ENCODE data around the gene CA9.

Gene CA9

GRCh38 chr9:35705372-35705771 lies 31.6 kb downstream of the CA9 start:
- TF ChIP-seq L3MBTL2 (conservative IDR thresholded peaks at IDR 0.05) (no peak), ARNT (IDR thresholded peaks at IDR 0.05) (no peak), LEF1 (IDR thresholded peaks at IDR 0.05; ENCODE audit: borderline replicate concordance) (no peak), TARDBP (IDR thresholded peaks at IDR 0.05) (no peak), HDGF (IDR thresholded peaks at IDR 0.05; ENCODE audit: borderline replicate concordance) (no peak)
- ChIA-PET CTCF (interaction anchor here (1.0 kb wide), 1 partner anchor 9 kb away, joined by 11 read pairs; no protein-coding TSS in a partner anchor), POLR2A (no interaction called here)

GRCh38 chr9:35705836-35706430 lies 32.2 kb downstream of the CA9 start:
- ChIA-PET CTCF (no interaction called here), POLR2A (no interaction called here)
- DNase-seq (ENCODE audit: extremely low spot score): no peak
- TF ChIP-seq BHLHE40 (IDR thresholded peaks at IDR 0.05; ENCODE audit: borderline replicate concordance) (no peak), ZNF384 (IDR thresholded peaks at IDR 0.05) (no peak), HDGF (IDR thresholded peaks at IDR 0.05; ENCODE audit: borderline replicate concordance) (no peak), TARDBP (IDR thresholded peaks at IDR 0.05) (no peak), L3MBTL2 (conservative IDR thresholded peaks at IDR 0.05) (no peak), LEF1 (IDR thresholded peaks at IDR 0.05; ENCODE audit: borderline replicate concordance) (no peak), FOXA1 (IDR thresholded peaks at IDR 0.05) (no peak), NFRKB (IDR thresholded peaks at IDR 0.05) (no peak), PKNOX1 (IDR thresholded peaks at IDR 0.05) (no peak), FOXK2 (IDR thresholded peaks at IDR 0.05) (no peak), CTBP1 (IDR thresholded peaks at IDR 0.05; ENCODE audit: borderline replicate concordance) (no peak), ARNT (IDR thresholded peaks at IDR 0.05) (no peak), SP1 (IDR thresholded peaks at IDR 0.05) (no peak), FOXM1 (IDR thresholded peaks at IDR 0.05; ENCODE audit: borderline replicate concordance) (no peak), SUZ12 (IDR thresholded peaks at IDR 0.05) (no peak), ELF4 (IDR thresholded peaks at IDR 0.05) (no peak)

More at GRCh38 chr9:35705372-35705771, 31.6 kb downstream of the CA9 start:
- DNase-seq (ENCODE audit: extremely low spot score): no peak

- DNase-seq (ENCODE audit: extremely low spot score): no peak
- POLR2A ChIA-PET: no interaction called here
- TF ChIP-seq ZNF384 (IDR thresholded peaks at IDR 0.05): no peak
- no peak for TF ChIP-seq PKNOX1 (IDR thresholded peaks at IDR 0.05)
- TF ChIP-seq NFRKB (IDR thresholded peaks at IDR 0.05): no peak
- TF ChIP-seq BHLHE40 (IDR thresholded peaks at IDR 0.05; ENCODE audit: borderline replicate concordance): no peak
- TF ChIP-seq ARNT (IDR thresholded peaks at IDR 0.05): no peak
- TF ChIP-seq L3MBTL2 (conservative IDR thresholded peaks at IDR 0.05): no peak
- TF ChIP-seq FOXM1 (IDR thresholded peaks at IDR 0.05; ENCODE audit: borderline replicate concordance): no peak
- no peak for TF ChIP-seq ELF4 (IDR thresholded peaks at IDR 0.05)
- no peak for TF ChIP-seq LEF1 (IDR thresholded peaks at IDR 0.05; ENCODE audit: borderline replicate concordance)
- TF ChIP-seq FOXK2 (IDR thresholded peaks at IDR 0.05): no peak
- no peak for TF ChIP-seq SUZ12 (IDR thresholded peaks at IDR 0.05)
- no peak for TF ChIP-seq FOXA1 (IDR thresholded peaks at IDR 0.05)
- TF ChIP-seq TARDBP (IDR thresholded peaks at IDR 0.05): no peak
- no peak for TF ChIP-seq HDGF (IDR thresholded peaks at IDR 0.05; ENCODE audit: borderline replicate concordance)
- no peak for TF ChIP-seq CTBP1 (IDR thresholded peaks at IDR 0.05; ENCODE audit: borderline replicate concordance)
- TF ChIP-seq SP1 (IDR thresholded peaks at IDR 0.05): no peak
- CTCF ChIA-PET: no interaction called here
Observed at GRCh38 chr9:35706951-35707350, 33.2 kb downstream of the CA9 start.

- DNase-seq (ENCODE audit: extremely low spot score): no peak
- TF ChIP-seq ELF4 (IDR thresholded peaks at IDR 0.05) (no peak), LEF1 (IDR thresholded peaks at IDR 0.05; ENCODE audit: borderline replicate concordance) (no peak), ZNF384 (IDR thresholded peaks at IDR 0.05) (no peak), FOXA1 (IDR thresholded peaks at IDR 0.05) (no peak), L3MBTL2 (conservative IDR thresholded peaks at IDR 0.05) (no peak), PKNOX1 (IDR thresholded peaks at IDR 0.05) (no peak), SP1 (IDR thresholded peaks at IDR 0.05) (no peak), SUZ12 (IDR thresholded peaks at IDR 0.05) (no peak), FOXK2 (IDR thresholded peaks at IDR 0.05) (no peak), ARNT (IDR thresholded peaks at IDR 0.05) (no peak), HDGF (IDR thresholded peaks at IDR 0.05; ENCODE audit: borderline replicate concordance) (no peak), BHLHE40 (IDR thresholded peaks at IDR 0.05; ENCODE audit: borderline replicate concordance) (no peak), CTBP1 (IDR thresholded peaks at IDR 0.05; ENCODE audit: borderline replicate concordance) (no peak), FOXM1 (IDR thresholded peaks at IDR 0.05; ENCODE audit: borderline replicate concordance) (no peak), NFRKB (IDR thresholded peaks at IDR 0.05) (no peak), TARDBP (IDR thresholded peaks at IDR 0.05) (no peak)
- CTCF ChIA-PET: no interaction called here
- POLR2A ChIA-PET: no interaction called here
Observed at GRCh38 chr9:35708146-35708545, 34.4 kb downstream of the CA9 start.

GRCh38 chr9:35710818-35711500 lies 37.2 kb downstream of the CA9 start:
- no peak for DNase-seq (ENCODE audit: extremely low spot score)
- CTCF ChIA-PET: interaction anchor here (1.0 kb wide), 1 partner anchor 22 kb away, joined by 3 read pairs; no protein-coding TSS in a partner anchor
- POLR2A ChIA-PET: no interaction called here
- TF ChIP-seq ZNF384 (IDR thresholded peaks at IDR 0.05): no peak
- no peak for TF ChIP-seq CTBP1 (IDR thresholded peaks at IDR 0.05; ENCODE audit: borderline replicate concordance)
- TF ChIP-seq BHLHE40 (IDR thresholded peaks at IDR 0.05; ENCODE audit: borderline replicate concordance): no peak
- no peak for TF ChIP-seq L3MBTL2 (conservative IDR thresholded peaks at IDR 0.05)
- TF ChIP-seq NFRKB (IDR thresholded peaks at IDR 0.05): no peak
- no peak for TF ChIP-seq TARDBP (IDR thresholded peaks at IDR 0.05)
- no peak for TF ChIP-seq FOXK2 (IDR thresholded peaks at IDR 0.05)
- TF ChIP-seq LEF1 (IDR thresholded peaks at IDR 0.05; ENCODE audit: borderline replicate concordance): no peak
- TF ChIP-seq ELF4 (IDR thresholded peaks at IDR 0.05): no peak
- TF ChIP-seq SP1 (IDR thresholded peaks at IDR 0.05): no peak
- TF ChIP-seq ARNT (IDR thresholded peaks at IDR 0.05): no peak
- TF ChIP-seq HDGF (IDR thresholded peaks at IDR 0.05; ENCODE audit: borderline replicate concordance): no peak
